ENCODE measurements around the gene ISL1. TPM values are rescaled to one million over a fixed set of nuclear protein-coding genes. Genes with fewer than 3 reads are reported as not detected.

ISL1 gene
- total RNA-seq, 1 donor = not detected

GRCh38 chr5:51373880-51374523 lies 9.2 kb upstream of the ISL1 start:
- DNase-seq (ENCODE audit: low read depth) = no peak
- no peak for TF ChIP-seq CTCF (IDR thresholded peaks at IDR 0.05; ENCODE audit: insufficient read depth, low read depth, low read length)
- H3K4me3 ChIP-seq (ENCODE audit: low read depth, low read length) = no peak overlapping the region

- H3K4me3 ChIP-seq (ENCODE audit: low read depth, low read length) = no peak overlapping the region
- DNase-seq (ENCODE audit: low read depth) = no peak
- TF ChIP-seq CTCF (IDR thresholded peaks at IDR 0.05; ENCODE audit: insufficient read depth, low read depth, low read length) = no peak
These were observed 8.2 kb upstream of the ISL1 start for GRCh38 chr5:51375084-51375483.

GRCh38 chr5:51376509-51376908 lies 6.7 kb upstream of the ISL1 start:
- DNase-seq (ENCODE audit: low read depth) = no peak
- no peak overlapping the region for H3K4me3 ChIP-seq (ENCODE audit: low read depth, low read length)
- TF ChIP-seq CTCF (IDR thresholded peaks at IDR 0.05; ENCODE audit: insufficient read depth, low read depth, low read length) = no peak

GRCh38 chr5:51377151-51378060 lies 5.8 kb upstream of the ISL1 start:
- no peak for TF ChIP-seq CTCF (IDR thresholded peaks at IDR 0.05; ENCODE audit: insufficient read depth, low read depth, low read length)
- DNase-seq (ENCODE audit: low read depth) = no peak
- no peak overlapping the region for H3K4me3 ChIP-seq (ENCODE audit: low read depth, low read length)

- DNase-seq (ENCODE audit: low read depth) = no peak
- TF ChIP-seq CTCF (IDR thresholded peaks at IDR 0.05; ENCODE audit: insufficient read depth, low read depth, low read length) = no peak
- no peak overlapping the region for H3K4me3 ChIP-seq (ENCODE audit: low read depth, low read length)
These were observed 5.2 kb upstream of the ISL1 start for GRCh38 chr5:51378061-51378409.

GRCh38 chr5:51378448-51379330 lies 4.6 kb upstream of the ISL1 start:
- no peak for DNase-seq (ENCODE audit: low read depth)
- no peak overlapping the region for H3K4me3 ChIP-seq (ENCODE audit: low read depth, low read length)
- TF ChIP-seq CTCF (IDR thresholded peaks at IDR 0.05; ENCODE audit: insufficient read depth, low read depth, low read length) = no peak

Measured in fibroblast of villous mesenchyme (primary cell).